Neuronal stem cell (in vitro differentiated cells): ENCODE results near the gene BCL2.

Experiments
- DNase-seq: peaks from one replicate; pipeline ENCODE4 v3.0.0-alpha.2; 2013; ENCODE audit warnings: low spot score
- H2AFZ ChIP-seq: one replicate; pipeline ENCODE4 v1.6.1; 2013; ENCODE audit warnings: mild to moderate bottlenecking, low read length, inconsistent platforms
- H2AK5ac ChIP-seq: 2 replicates; pipeline ENCODE4 v1.6.1; 2013; ENCODE audit warnings: low read depth, mild to moderate bottlenecking, inconsistent platforms, low read length, moderate library complexity, mixed read lengths
- H2BK120ac ChIP-seq: 2 replicates; pipeline ENCODE4 v1.6.1; 2013; ENCODE audit warnings: low read depth, mild to moderate bottlenecking, inconsistent platforms, low read length, moderate library complexity, mixed read lengths
- H2BK12ac ChIP-seq: one replicate; pipeline ENCODE4 v1.6.1; 2013; ENCODE audit warnings: low read length, inconsistent platforms
- H2BK15ac ChIP-seq: 2 replicates; pipeline ENCODE4 v1.6.1; 2013; ENCODE audit warnings: mild to moderate bottlenecking, low read length, inconsistent platforms, mixed read lengths
- H2BK5ac ChIP-seq: one replicate; pipeline ENCODE4 v1.6.1; 2013; ENCODE audit warnings: inconsistent platforms, mild to moderate bottlenecking, low read length, moderate library complexity
- H3K14ac ChIP-seq: one replicate; pipeline ENCODE4 v1.6.1; 2013; ENCODE audit warnings: low read length, inconsistent platforms
- H3K18ac ChIP-seq: 2 replicates; pipeline ENCODE4 v1.6.1; 2013; ENCODE audit warnings: low read length, inconsistent platforms
- H3K23ac ChIP-seq: 2 replicates; pipeline ENCODE4 v1.6.1; 2013; ENCODE audit warnings: low read depth, mild to moderate bottlenecking, mixed read lengths, low read length, inconsistent platforms; ENCODE audit not compliant: poor library complexity
- H3K27ac ChIP-seq: replicated peaks from 3 replicates; pipeline ENCODE4 v1.5.1; 2013; ENCODE audit warnings: low read length, inconsistent platforms
- H3K27me3 ChIP-seq, 3 experiments: 2 replicates each; pipeline ENCODE4 v1.6.1; 2013; ENCODE audit warnings: low read length in 3 of 3, mild to moderate bottlenecking in 2 of 3, inconsistent platforms in 1 of 3, low read depth in 1 of 3, mixed read lengths in 1 of 3, moderate library complexity in 1 of 3; ENCODE audit not compliant: control insufficient read depth in 3 of 3, insufficient read depth in 3 of 3
- H3K36me3 ChIP-seq, 2 donors: replicated peaks in 1 of 2; 2 replicates each; pipeline ENCODE4 v1.6.1; 2013; ENCODE audit warnings: low read length in 2 of 2; ENCODE audit not compliant: control insufficient read depth in 2 of 2, insufficient read depth in 2 of 2
- H3K4ac ChIP-seq: 2 replicates; pipeline ENCODE4 v1.6.1; 2013; ENCODE audit warnings: inconsistent platforms, mild to moderate bottlenecking, low read length, moderate library complexity
- H3K4me1 ChIP-seq, 2 donors: 1 replicate in 1 of 2; 2 replicates in 1 of 2; pipeline ENCODE4 v1.6.1; 2013; ENCODE audit warnings: low read length in 2 of 2, low read depth in 1 of 2; ENCODE audit not compliant: control insufficient read depth in 2 of 2, insufficient read depth in 1 of 2
- H3K4me2 ChIP-seq: one replicate; pipeline ENCODE4 v1.6.1; 2013; ENCODE audit warnings: mild to moderate bottlenecking, low read length, inconsistent platforms; ENCODE audit not compliant: insufficient read depth, poor library complexity, severe bottlenecking
- H3K4me3 ChIP-seq, 2 donors: 2 replicates each; pipeline ENCODE4 v1.5.1; 2013; ENCODE audit warnings: low read length in 2 of 2, mild to moderate bottlenecking in 2 of 2, inconsistent platforms in 1 of 2, moderate library complexity in 1 of 2
- H3K79me1 ChIP-seq: one replicate; pipeline ENCODE4 v1.6.1; 2013; ENCODE audit warnings: low read depth, mild to moderate bottlenecking, inconsistent platforms, low read length, moderate library complexity
- H3K9ac ChIP-seq: one replicate; pipeline ENCODE4 v1.6.1; 2013; ENCODE audit warnings: mild to moderate bottlenecking, low read depth, low read length, inconsistent platforms; ENCODE audit not compliant: poor library complexity
- H3K9me3 ChIP-seq, 2 donors: replicated peaks in 1 of 2; 2 replicates each; pipeline versions ENCODE3 to v1.6.1; 2013; ENCODE audit warnings: low read length in 2 of 2, mild to moderate bottlenecking in 2 of 2, inconsistent platforms in 1 of 2, low read depth in 1 of 2, mixed read lengths in 1 of 2, moderate library complexity in 1 of 2; ENCODE audit not compliant: control insufficient read depth in 2 of 2, insufficient read depth in 1 of 2
- H4K8ac ChIP-seq: one replicate; pipeline ENCODE4 v1.6.1; 2013; ENCODE audit warnings: low read depth, mild to moderate bottlenecking, inconsistent platforms, low read length, moderate library complexity
- H4K91ac ChIP-seq: one replicate; pipeline ENCODE4 v1.6.1; 2013; ENCODE audit warnings: low read length, low read depth, mild to moderate bottlenecking, inconsistent platforms; ENCODE audit not compliant: poor library complexity
- WGBS, 2 donors: extraction: QIAGEN DNeasy Blood & Tissue Kit; methylation state at CpG; one replicate each; pipeline ENCODE4 v1.1.7; 2013; ENCODE audit warnings: missing lambda C conversion rate in 2 of 2, mixed read lengths in 1 of 2; ENCODE audit not compliant: insufficient read length in 2 of 2, insufficient replicate concordance in 1 of 2; ENCODE audit errors: extremely low coverage in 2 of 2; 5-methylcytosine and 5-hydroxymethylcytosine counted together

The BCL2 gene

GRCh38 chr18:63210521-63210920 is 109.0 kb downstream of the BCL2 start:
- H3K4me3 ChIP-seq = no peak overlapping the region
- no peak overlapping the region for H2BK12ac ChIP-seq
- H4K91ac ChIP-seq = no peak overlapping the region
- H3K4me1 ChIP-seq = peaks cover 5 to 15% of the 10 kb centered on the region in 2 donors
- no peak overlapping the region for H4K8ac ChIP-seq
- no peak overlapping the region for H3K14ac ChIP-seq
- DNase-seq = no peak
- H3K4ac ChIP-seq = no peak overlapping the region
- H3K4me2 ChIP-seq = no peak overlapping the region
- H2BK15ac ChIP-seq = no peak overlapping the region
- H3K23ac ChIP-seq = no peak overlapping the region
- no peak overlapping the region for H2AFZ ChIP-seq
- no peak overlapping the region for H2BK120ac ChIP-seq
- no peaks in the 10 kb centered on the region for H3K27me3 ChIP-seq
- no peak overlapping the region for H3K27ac ChIP-seq
- H3K9me3 ChIP-seq = no peaks in the 10 kb centered on the region
- no peak overlapping the region for H2AK5ac ChIP-seq
- H2BK5ac ChIP-seq = no peak overlapping the region
- no CpG with 5 or more reads among the region's 3 CpGs for WGBS, 2 donors
- H3K18ac ChIP-seq = no peak overlapping the region
- no peak overlapping the region for H3K9ac ChIP-seq
- peaks cover 2% of the 10 kb centered on the region for H3K79me1 ChIP-seq
- no peaks in the 10 kb centered on the region for H3K36me3 ChIP-seq

GRCh38 chr18:63208676-63209075 is 110.9 kb downstream of the BCL2 start:
- H3K9me3 ChIP-seq = no peaks in the 10 kb centered on the region
- no peak overlapping the region for H3K14ac ChIP-seq
- peaks cover 3 to 12% of the 10 kb centered on the region in 2 donors for H3K4me1 ChIP-seq
- H3K4ac ChIP-seq = no peak overlapping the region
- no peak overlapping the region for H3K4me2 ChIP-seq
- H2AFZ ChIP-seq = no peak overlapping the region
- H4K8ac ChIP-seq = no peak overlapping the region
- H3K23ac ChIP-seq = no peak overlapping the region
- no CpG with 5 or more reads among the region's 3 CpGs for WGBS, 2 donors
- no peak overlapping the region for H2BK12ac ChIP-seq
- peaks cover 2% of the 10 kb centered on the region for H3K79me1 ChIP-seq
- no peak overlapping the region for H3K4me3 ChIP-seq
- no peak overlapping the region for H3K27ac ChIP-seq
- H2AK5ac ChIP-seq = no peak overlapping the region
- H4K91ac ChIP-seq = no peak overlapping the region
- no peak overlapping the region for H2BK15ac ChIP-seq
- H3K18ac ChIP-seq = no peak overlapping the region
- no peak overlapping the region for H2BK5ac ChIP-seq
- H3K9ac ChIP-seq = no peak overlapping the region
- no peaks in the 10 kb centered on the region for H3K27me3 ChIP-seq
- DNase-seq = no peak
- no peaks in the 10 kb centered on the region for H3K36me3 ChIP-seq
- no peak overlapping the region for H2BK120ac ChIP-seq

- Histone ChIP-seq H3K36me3 (no peaks in the 10 kb centered on the region), H2BK5ac (no peak overlapping the region), H3K23ac (no peak overlapping the region), H3K9me3 (no peaks in the 10 kb centered on the region), H3K4me3 (no peak overlapping the region), H2AK5ac (no peak overlapping the region), H3K4me2 (no peak overlapping the region), H4K8ac (no peak overlapping the region), H3K27ac (no peak overlapping the region), H3K9ac (no peak overlapping the region), H3K18ac (no peak overlapping the region), H2AFZ (no peak overlapping the region), H2BK15ac (no peak overlapping the region), H2BK120ac (no peak overlapping the region), H3K27me3 (no peaks in the 10 kb centered on the region), H3K14ac (no peak overlapping the region), H3K4ac (no peak overlapping the region), H2BK12ac (no peak overlapping the region), H3K4me1 (peaks cover 3 to 12% of the 10 kb centered on the region in 2 donors), H3K79me1 (peaks cover 2% of the 10 kb centered on the region), H4K91ac (no peak overlapping the region)
- no CpG with 5 or more reads among the region's 1 CpG for WGBS, 2 donors
- no peak for DNase-seq
Measured at GRCh38 chr18:63207835-63208234, 111.7 kb downstream of the BCL2 start.

DNA sequence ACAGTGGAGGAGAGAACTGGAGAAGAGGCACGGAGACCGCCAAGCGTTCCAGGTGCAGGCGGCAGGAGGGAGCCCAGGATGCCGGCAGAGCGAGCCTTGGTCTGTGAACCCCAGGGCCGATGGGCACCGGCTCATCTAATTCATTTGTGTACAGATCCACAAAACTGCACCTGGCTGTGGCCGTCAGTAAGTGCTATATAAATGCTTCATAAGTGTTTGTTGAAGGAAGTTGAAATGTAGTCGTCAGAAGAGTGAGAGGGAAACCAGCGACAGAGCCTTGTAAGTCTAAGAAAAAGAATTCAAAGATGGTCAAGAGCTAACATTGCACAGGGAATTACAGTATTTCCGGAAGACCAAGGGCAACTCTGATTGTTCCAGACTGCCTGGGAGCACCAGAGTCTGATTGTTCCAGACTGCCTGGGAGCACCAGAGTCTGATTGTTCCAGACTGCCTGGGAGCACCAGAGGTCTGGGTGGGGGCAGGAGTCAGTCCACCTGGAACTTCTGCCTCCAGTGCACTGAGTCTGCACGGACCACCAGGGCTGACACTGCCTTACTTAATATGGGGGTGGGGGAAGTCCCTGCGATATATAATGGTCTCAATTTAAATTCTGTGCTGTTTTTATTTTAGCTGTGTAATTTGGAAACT is 112.3 kb downstream of the BCL2 start:
- no peak overlapping the region for H3K9ac ChIP-seq

More for the DNA sequence above, 112.3 kb downstream of the BCL2 start:
- DNase-seq = no peak
- Histone ChIP-seq H3K14ac (no peak overlapping the region), H2AK5ac (no peak overlapping the region), H3K18ac (peak overlapping the region; percentile 21), H3K36me3 (no peaks in the 10 kb centered on the region), H3K9me3 (no peaks in the 10 kb centered on the region), H2AFZ (no peak overlapping the region), H2BK12ac (no peak overlapping the region), H3K4me3 (no peak overlapping the region), H3K27ac (no peak overlapping the region), H2BK15ac (no peak overlapping the region), H2BK120ac (no peak overlapping the region), H3K4me1 (peaks cover 3 to 12% of the 10 kb centered on the region in 2 donors), H2BK5ac (no peak overlapping the region), H4K91ac (no peak overlapping the region), H3K79me1 (peaks cover 2% of the 10 kb centered on the region), H4K8ac (no peak overlapping the region), H3K27me3 (no peaks in the 10 kb centered on the region), H3K23ac (no peak overlapping the region), H3K4me2 (no peak overlapping the region), H3K4ac (no peak overlapping the region)
- no CpG with 5 or more reads among the region's 14 CpGs for WGBS, 2 donors
